Caco-2 (cell line): ENCODE data around the gene GAS6. TPM values are rescaled to one million over a fixed set of nuclear protein-coding genes. Genes with fewer than 3 reads are reported as not detected.

ENCODE experiments used
- BruUV-seq: library from RNA; stranded (reverse); fragments of 400-500 nt; replicated peaks from 2 replicates; lab custom pipeline; 2021; lab: Mats Ljungman, UMichigan
- CTCF ChIA-PET: fragments of 300-600 bp; sonication (Branson Sonifier 250); formaldehyde crosslinking; loops from one replicate; lab custom pipeline; 2022; ENCODE audit warnings: antibody characterized with exemption; lab: Charles Lee
- POLR2A ChIA-PET: fragments of 300-600 bp; sonication (Branson Sonifier 250); formaldehyde crosslinking; loops from one replicate; lab custom pipeline; 2022; ENCODE audit warnings: antibody characterized with exemption; lab: Charles Lee
- DNase-seq, 2 experiments: peaks; one replicate each; pipeline versions ENCODE4 v3.0.0 to v3.0.0-alpha.2; 2020 to 2022
- H3K27me3 ChIP-seq: replicated peaks from 2 replicates; pipeline ENCODE4 v1.6.0; 2011; ENCODE audit warnings: low read length; ENCODE audit not compliant: control insufficient read depth, insufficient read depth
- H3K36me3 ChIP-seq: 2 replicates; pipeline ENCODE4 v1.5.1; 2011; ENCODE audit warnings: low read length; ENCODE audit not compliant: control insufficient read depth, insufficient read depth
- H3K4me1 ChIP-seq: fragments of 250-450 bp; sonication (Bioruptor Pico); 2 replicates; pipeline ENCODE4 v1.5.1; 2020; ENCODE audit warnings: mild to moderate bottlenecking
- H3K4me3 ChIP-seq: 2 replicates; pipeline ENCODE4 v1.5.1; 2011; ENCODE audit warnings: low read depth, mild to moderate bottlenecking, control low read depth, low read length
- H3K9me3 ChIP-seq: fragments of 250-450 bp; sonication (Bioruptor Pico); 2 replicates; pipeline ENCODE4 v1.5.1; 2020; ENCODE audit warnings: mild to moderate bottlenecking, moderate library complexity
- H3K27ac Mint-ChIP-seq: one replicate; pipeline ENCODE4 v1.8.0; 2022; ENCODE audit warnings: mixed read lengths; ENCODE audit not compliant: unreplicated experiment
- H3K27me3 Mint-ChIP-seq: one replicate; pipeline ENCODE4 v1.8.0; 2022; ENCODE audit warnings: mixed read lengths; ENCODE audit not compliant: insufficient read depth, unreplicated experiment
- H3K36me3 Mint-ChIP-seq: one replicate; pipeline ENCODE4 v1.8.0; 2022; ENCODE audit warnings: mild to moderate bottlenecking, mixed read lengths; ENCODE audit not compliant: insufficient read depth, unreplicated experiment
- H3K4me1 Mint-ChIP-seq: one replicate; pipeline ENCODE4 v1.8.0; 2022; ENCODE audit warnings: low read depth, mixed read lengths; ENCODE audit not compliant: unreplicated experiment
- H3K4me3 Mint-ChIP-seq: one replicate; pipeline ENCODE4 v1.8.0; 2022; ENCODE audit warnings: mild to moderate bottlenecking, moderate library complexity, mixed read lengths; ENCODE audit not compliant: unreplicated experiment
- H3K9me3 Mint-ChIP-seq: one replicate; pipeline ENCODE4 v1.8.0; 2022; ENCODE audit warnings: mixed read lengths; ENCODE audit not compliant: unreplicated experiment
- CTCF ChIP-seq, 2 experiments: fragments of 200-600 bp in 1 of 2; IDR thresholded peaks; 1 replicate in 1 of 2; 2 replicates in 1 of 2; pipeline versions ENCODE4 v1.5.1 to v1.8.0; 2011 to 2022; ENCODE audit warnings: antibody characterized with exemption in 1 of 2, control low read depth in 1 of 2, inconsistent platforms in 1 of 2, low read depth in 1 of 2, low read length in 1 of 2, mild to moderate bottlenecking in 1 of 2, moderate library complexity in 1 of 2; ENCODE audit not compliant: insufficient read depth in 1 of 2, severe bottlenecking in 1 of 2, unreplicated experiment in 1 of 2
- intact Hi-C: fragments of 100-400 bp; cut with micrococcal nuclease; formaldehyde crosslinking; loops from one replicate; pipeline ENCODE4 v1.10.0; 2022; ENCODE audit not compliant: unreplicated experiment
- total RNA-seq: library from RNA; stranded (reverse); gene quantifications from 2 replicates; pipeline ENCODE4 v1.2.3, GENCODE V29; 2022

GAS6 gene
- total RNA-seq, 1 experiment from 2014 or later = 34.8 TPM

GRCh38 chr13:113788413-113789135, 75.3 kb downstream of the GAS6 start:
- no peak overlapping the region for H3K27ac Mint-ChIP-seq
- Histone ChIP-seq H3K9me3 (no peaks in the 10 kb centered on the region), H3K4me3 (no peak overlapping the region), H3K4me1 (peaks cover 22% of the 10 kb centered on the region; the same call in 1 of the 2 replicates), H3K36me3 (no peaks in the 10 kb centered on the region; the same call in 1 of the 2 replicates), H3K27me3 (no peaks in the 10 kb centered on the region)
- intact Hi-C loops = no loop called here
- H3K27me3 Mint-ChIP-seq = peaks cover 5% of the 10 kb centered on the region
- ChIA-PET POLR2A (interaction anchor here (0.7 kb wide), 1 partner anchor 46 kb away, joined by 5 read pairs; no protein-coding TSS in a partner anchor), CTCF (no interaction called here)
- H3K9me3 Mint-ChIP-seq = peaks cover 11% of the 10 kb centered on the region
- H3K4me1 Mint-ChIP-seq = peaks cover 7% of the 10 kb centered on the region
- H3K4me3 Mint-ChIP-seq = no peak overlapping the region
- BruUV-seq = no TSS peak
- no peaks in the 10 kb centered on the region for H3K36me3 Mint-ChIP-seq
- TF ChIP-seq CTCF (IDR thresholded peaks at IDR 0.05; ENCODE audit: insufficient read depth in 1 of 2, low read depth in 1 of 2, low read length in 1 of 2, severe bottlenecking in 1 of 2, unreplicated experiment in 1 of 2) = no peak
- DNase-seq = no peak

DNA sequence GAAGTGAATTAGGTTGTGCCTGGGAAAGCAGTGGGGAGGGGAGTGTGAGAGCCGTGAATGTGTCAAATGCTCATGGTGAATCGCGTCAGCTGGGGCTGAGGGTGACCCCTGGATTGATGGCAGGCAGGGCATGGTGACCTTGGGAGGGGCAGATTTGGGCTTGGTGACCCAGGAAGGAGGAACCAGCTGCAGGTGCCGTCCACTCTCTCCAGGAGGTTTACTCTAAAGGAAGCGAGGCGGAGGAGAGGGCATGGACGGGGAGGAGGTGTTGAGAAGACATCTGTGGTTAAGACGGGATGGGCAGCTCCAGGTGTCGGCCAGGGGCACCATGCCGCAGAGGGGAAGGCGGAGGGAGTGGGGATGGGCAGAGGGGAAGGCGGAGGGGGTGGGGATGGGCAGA, 76.2 kb downstream of the GAS6 start:
- Mint-ChIP-seq H3K9me3 (peaks cover 11% of the 10 kb centered on the region), H3K4me1 (peaks cover 7% of the 10 kb centered on the region), H3K27ac (no peak overlapping the region), H3K36me3 (no peaks in the 10 kb centered on the region), H3K27me3 (peaks cover 9% of the 10 kb centered on the region), H3K4me3 (no peak overlapping the region)
- H3K4me1 ChIP-seq = peaks cover 13% of the 10 kb centered on the region; the same call in 1 of the 2 replicates
- no peak for TF ChIP-seq CTCF (IDR thresholded peaks at IDR 0.05; ENCODE audit: insufficient read depth in 1 of 2, low read depth in 1 of 2, low read length in 1 of 2, severe bottlenecking in 1 of 2, unreplicated experiment in 1 of 2)
- POLR2A ChIA-PET = no interaction called here
- no peak for DNase-seq
- H3K36me3 ChIP-seq = no peaks in the 10 kb centered on the region; the same call in 1 of the 2 replicates
- intact Hi-C loops = no loop called here
- H3K9me3 ChIP-seq = no peaks in the 10 kb centered on the region
- H3K4me3 ChIP-seq = no peak overlapping the region
- no peaks in the 10 kb centered on the region for H3K27me3 ChIP-seq
- no TSS peak for BruUV-seq
- CTCF ChIA-PET = no interaction called here

GRCh38 chr13:113786262-113786841, 77.5 kb downstream of the GAS6 start:
- Mint-ChIP-seq H3K4me1 (peaks cover 7% of the 10 kb centered on the region), H3K27me3 (peaks cover 10% of the 10 kb centered on the region), H3K4me3 (no peak overlapping the region), H3K36me3 (no peaks in the 10 kb centered on the region), H3K9me3 (peaks cover 11% of the 10 kb centered on the region), H3K27ac (no peak overlapping the region)
- no peaks in the 10 kb centered on the region for H3K9me3 ChIP-seq
- intact Hi-C loops = no loop called here
- H3K36me3 ChIP-seq = no peaks in the 10 kb centered on the region; the same call in 1 of the 2 replicates
- ChIA-PET POLR2A (no interaction called here), CTCF (no interaction called here)
- H3K4me1 ChIP-seq = peaks cover 7% of the 10 kb centered on the region; the same call in 1 of the 2 replicates
- no peak overlapping the region for H3K4me3 ChIP-seq
- no TSS peak for BruUV-seq
- no peak for TF ChIP-seq CTCF (IDR thresholded peaks at IDR 0.05; ENCODE audit: insufficient read depth in 1 of 2, low read depth in 1 of 2, low read length in 1 of 2, severe bottlenecking in 1 of 2, unreplicated experiment in 1 of 2)
- H3K27me3 ChIP-seq = no peaks in the 10 kb centered on the region
- no peak for DNase-seq
